ENCODE results near the gene LDLR.

Gene LDLR

GRCh38 chr19:11089254-11090013, at the start of gene LDLR:
LDLR (plus strand) TSS chr19:11089463; CDS start chr19:11089549, 86 bp downstream.
- DNase-seq: peak; percentile 78

- no peak for DNase-seq
Observed at GRCh38 chr19:11041194-11041593, 48.1 kb upstream of the LDLR start.

- DNase-seq: no peak
Observed at GRCh38 chr19:11041966-11042627, 47.2 kb upstream of the LDLR start.

GRCh38 chr19:11044431-11044830, 44.8 kb upstream of the LDLR start:
- no peak for DNase-seq

- DNase-seq: no peak
Observed at GRCh38 chr19:11045536-11045935, 43.7 kb upstream of the LDLR start.

DNA sequence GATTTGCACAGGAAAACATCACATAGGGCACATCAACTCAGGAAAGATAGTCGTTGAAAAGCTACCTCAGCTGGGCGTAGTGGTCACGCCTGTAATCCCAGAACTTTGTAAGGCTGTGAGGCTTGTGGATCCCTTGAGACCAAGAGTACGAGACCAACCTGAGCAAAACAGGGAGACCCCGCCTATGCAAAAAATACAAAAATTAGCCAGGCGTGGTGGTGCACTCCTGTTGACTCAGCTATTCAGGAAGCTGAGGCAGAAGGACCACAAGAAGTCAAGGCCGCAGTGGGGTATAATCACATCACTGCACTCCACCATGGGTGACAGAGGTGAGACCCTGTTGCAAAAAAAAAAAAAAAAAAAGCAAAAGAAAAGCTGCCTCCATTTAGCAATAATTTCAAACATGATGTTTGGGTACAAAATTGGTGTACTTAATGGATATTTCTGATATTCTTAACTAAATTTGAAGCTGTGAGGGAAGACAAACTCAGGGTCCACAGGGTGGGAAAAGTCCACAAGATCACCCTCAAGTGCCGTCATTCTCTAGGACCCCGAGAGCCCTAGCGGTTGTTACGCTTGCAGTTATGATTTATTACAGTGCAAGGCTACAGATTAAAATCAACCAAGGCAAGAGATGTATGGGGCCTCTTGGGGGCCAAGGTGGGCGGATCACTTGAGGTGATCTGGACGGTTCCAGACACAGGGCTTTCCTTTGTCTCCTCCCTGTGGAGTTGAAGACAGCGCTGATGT, 42.5 kb upstream of the LDLR start:
- no peak for DNase-seq

GRCh38 chr19:11047866-11048265, 41.4 kb upstream of the LDLR start:
- no peak for DNase-seq

DNA sequence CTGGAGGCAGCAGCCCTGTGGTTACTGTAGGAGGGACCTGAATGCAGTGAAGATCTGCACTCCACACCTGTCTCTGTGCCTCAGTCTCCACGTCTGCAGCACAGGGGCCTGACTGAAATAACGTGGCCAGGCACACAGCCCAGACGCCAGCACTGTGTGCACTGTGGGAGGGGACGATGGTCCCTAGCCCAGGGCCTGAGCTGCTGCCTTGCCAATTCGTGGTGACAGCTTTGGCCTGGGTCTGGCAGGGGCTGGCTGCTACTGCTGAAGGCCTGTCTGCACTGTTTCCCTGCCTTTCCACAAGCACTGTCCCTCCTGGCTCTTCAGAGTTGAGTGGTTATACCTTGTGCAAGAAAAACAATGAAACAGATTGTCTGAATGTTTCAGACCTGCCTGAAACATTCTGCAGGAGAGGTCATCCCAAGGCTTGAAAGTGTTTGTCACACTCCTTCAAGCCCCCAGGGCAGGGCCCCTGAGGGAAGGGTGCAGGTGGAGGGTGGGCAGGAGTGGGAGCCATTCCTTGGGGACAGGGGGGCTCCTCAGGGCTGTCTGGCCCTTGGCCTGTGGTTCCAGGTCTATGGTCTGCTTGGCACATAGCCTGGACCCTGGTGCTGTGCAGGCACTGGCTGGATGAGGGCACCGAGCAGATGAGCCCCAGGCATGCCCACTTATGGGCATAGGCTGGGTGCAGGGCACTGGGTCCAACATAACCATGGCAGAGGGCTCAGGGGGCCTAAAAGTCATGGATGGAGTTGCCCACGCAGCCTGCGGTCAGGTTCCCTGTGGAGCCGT, 38.7 kb upstream of the LDLR start:
- DNase-seq: no peak

GRCh38 chr19:11053817-11054195, 35.5 kb upstream of the LDLR start:
- no peak for DNase-seq

DNA sequence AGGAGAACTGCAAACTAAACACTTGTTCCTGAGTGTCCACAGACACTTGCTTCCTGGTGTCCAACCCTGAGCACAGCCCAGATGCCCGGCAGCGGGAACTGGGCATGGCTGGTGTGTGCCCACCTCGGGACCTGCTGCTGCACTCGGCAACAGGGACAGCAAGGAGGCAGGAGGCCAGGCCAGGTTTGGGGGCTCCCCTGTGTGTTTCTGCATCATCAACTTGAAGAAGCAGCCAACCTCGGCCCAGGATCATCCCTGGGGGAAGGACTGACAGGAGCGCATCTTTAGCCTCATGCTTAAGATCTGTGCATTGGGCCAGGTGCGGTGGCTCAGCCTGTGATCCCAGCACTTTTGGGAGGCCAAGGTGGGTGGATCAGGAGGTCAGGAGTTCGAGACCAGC, 35.1 kb upstream of the LDLR start:
- DNase-seq: no peak

- DNase-seq: no peak
Observed at GRCh38 chr19:11054628-11055027, 34.6 kb upstream of the LDLR start.

GRCh38 chr19:11058246-11059030, 30.8 kb upstream of the LDLR start:
- no peak for DNase-seq

- DNase-seq: no peak
Observed at GRCh38 chr19:11059511-11060358, 29.5 kb upstream of the LDLR start.

DNA sequence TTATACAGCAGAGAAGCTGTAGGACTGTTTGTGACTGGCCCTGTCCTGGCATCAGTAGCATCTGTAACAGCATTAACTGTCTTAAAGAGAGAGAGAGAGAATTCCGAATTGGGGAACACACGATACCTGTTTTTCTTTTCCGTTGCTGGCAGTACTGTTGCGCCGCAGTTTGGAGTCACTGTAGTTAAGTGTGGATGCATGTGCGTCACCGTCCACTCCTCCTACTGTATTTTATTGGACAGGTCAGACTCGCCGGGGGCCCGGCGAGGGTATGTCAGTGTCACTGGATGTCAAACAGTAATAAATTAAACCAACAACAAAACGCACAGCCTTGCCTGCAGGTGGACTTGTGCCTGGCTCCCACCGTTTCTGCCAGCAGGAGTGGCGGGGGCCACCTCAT, 27.3 kb upstream of the LDLR start:
- no peak for DNase-seq

- no peak for DNase-seq
Observed at GRCh38 chr19:11063434-11063833, 25.8 kb upstream of the LDLR start.

DNA sequence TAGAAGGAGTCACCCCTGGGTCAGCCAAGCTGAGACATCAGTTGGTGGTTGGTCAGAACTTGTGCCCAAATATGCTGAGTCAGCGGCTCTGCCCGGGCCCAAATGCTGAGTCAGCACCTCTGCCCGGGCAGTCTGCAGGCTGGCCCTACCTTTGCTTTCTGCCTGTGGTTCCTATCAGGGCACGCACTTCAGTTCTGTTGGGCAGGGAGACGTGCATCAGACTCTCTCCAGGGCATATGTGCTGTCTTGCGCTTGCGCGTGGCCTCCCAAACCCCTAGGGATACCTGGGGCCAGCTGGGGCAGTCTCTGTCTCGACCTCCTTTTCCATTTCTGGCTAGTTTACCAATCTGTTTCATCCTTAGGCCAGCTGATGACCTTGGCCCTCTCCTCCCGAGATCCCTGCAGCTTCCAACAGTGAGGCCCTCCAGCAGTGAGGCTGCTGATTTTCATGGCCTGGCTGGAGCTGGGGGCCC, 24.4 kb upstream of the LDLR start:
- no peak for DNase-seq

GRCh38 chr19:11066326-11066725, 22.9 kb upstream of the LDLR start:
- no peak for DNase-seq

- no peak for DNase-seq
Observed at GRCh38 chr19:11067356-11068113, 21.7 kb upstream of the LDLR start.

- no peak for DNase-seq
Observed at GRCh38 chr19:11069561-11069960, 19.7 kb upstream of the LDLR start.

- DNase-seq: no peak
Observed at GRCh38 chr19:11070123-11070522, 19.1 kb upstream of the LDLR start.
